Brain pericyte (primary cell): ENCODE measurements around the gene ABHD16B.

ENCODE experiments used
- DNase-seq: peaks from one replicate; pipeline ENCODE4 v3.0.0-alpha.2; 2012; ENCODE audit warnings: low read depth, low spot score

The ABHD16B gene

GRCh38 chr20:63895952-63896263 lies 34.6 kb downstream of the ABHD16B start:
- DNase-seq: no peak

GRCh38 chr20:63896264-63897105 lies 35.2 kb downstream of the ABHD16B start:
- DNase-seq: no peak

- no peak for DNase-seq
Observed at GRCh38 chr20:63897978-63898561, 36.8 kb downstream of the ABHD16B start.

- DNase-seq: no peak
Observed at GRCh38 chr20:63898882-63899558, 37.7 kb downstream of the ABHD16B start.

GRCh38 chr20:63900413-63900812 lies 39.1 kb downstream of the ABHD16B start:
- no peak for DNase-seq

- no peak for DNase-seq
Observed at GRCh38 chr20:63903796-63904561, 42.7 kb downstream of the ABHD16B start.

GRCh38 chr20:63908008-63908682 lies 46.8 kb downstream of the ABHD16B start:
- DNase-seq: no peak

GRCh38 chr20:63911176-63911575 lies 49.9 kb downstream of the ABHD16B start:
- DNase-seq: no peak
